ENCODE results near the gene MX2.

MX2 gene

DNA sequence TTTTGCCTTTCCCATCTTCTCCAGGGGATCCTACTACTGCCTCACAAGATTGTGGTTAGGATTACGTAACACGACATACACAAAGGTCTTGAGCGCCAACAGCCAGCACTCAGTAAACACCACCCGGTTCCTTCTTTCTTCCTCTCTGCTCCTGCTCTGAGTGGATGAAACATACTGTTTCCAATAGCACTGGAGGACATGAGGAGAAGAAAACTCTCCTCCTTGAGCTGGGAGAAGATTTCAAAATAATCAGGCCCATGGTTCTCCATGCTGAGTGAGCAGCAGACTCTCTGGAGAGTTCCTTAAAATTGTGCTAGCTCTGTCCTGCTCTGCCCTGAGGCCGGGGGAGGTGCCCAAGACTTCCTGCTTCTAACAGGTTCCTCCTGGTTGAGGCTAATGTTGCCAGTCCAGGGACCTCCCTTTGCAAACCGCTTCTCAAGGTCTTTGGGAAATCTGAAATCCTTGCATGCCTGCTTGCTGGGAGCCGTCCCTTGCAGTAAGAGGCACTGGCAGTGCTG lies 34.8 kb downstream of the MX2 start:
- no peak overlapping the region for H3K4me3 ChIP-seq (ENCODE audit: low read depth, low read length)
- 0 out of 2 replicates have a peak, but pooled peaks cover 8% of the 10 kb centered on the region for H3K4me1 ChIP-seq (ENCODE audit: control insufficient read depth, insufficient read depth, low read length)
- no peaks in the 10 kb centered on the region for H3K9me3 ChIP-seq (ENCODE audit: control insufficient read depth, insufficient read depth, low read length)
- no peaks in the 10 kb centered on the region for H3K27me3 ChIP-seq (ENCODE audit: control insufficient read depth, insufficient read depth, low read length)
- H3K9ac ChIP-seq (ENCODE audit: low read depth, low read length) = no peak overlapping the region
- no peaks in the 10 kb centered on the region for H3K36me3 ChIP-seq (ENCODE audit: control insufficient read depth, insufficient read depth, low read length)
- no peak overlapping the region for H3K27ac ChIP-seq (ENCODE audit: low read depth, low read length)

DNA sequence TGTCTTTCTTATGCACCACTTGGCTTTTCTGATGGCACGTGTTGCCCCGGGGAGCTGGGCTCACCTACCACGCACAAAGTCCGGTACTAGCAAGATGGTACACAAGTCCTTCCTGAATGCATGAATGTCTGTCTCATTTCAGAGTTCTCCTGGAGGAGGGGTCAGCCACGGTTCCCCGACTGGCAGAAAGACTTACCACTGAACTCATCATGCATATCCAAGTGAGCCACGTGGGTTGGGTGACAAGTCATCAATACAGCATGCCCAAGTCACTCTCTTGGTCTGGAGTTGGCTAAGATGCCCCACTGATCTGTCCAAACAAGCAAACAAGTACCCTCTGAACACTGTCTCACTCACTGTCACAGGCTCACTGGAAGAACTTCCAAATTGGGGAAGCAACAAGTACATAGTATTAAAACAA lies 35.7 kb downstream of the MX2 start:
- Histone ChIP-seq H3K27me3 (ENCODE audit: control insufficient read depth, insufficient read depth, low read length) (no peaks in the 10 kb centered on the region), H3K4me1 (ENCODE audit: control insufficient read depth, insufficient read depth, low read length) (0 out of 2 replicates have a peak, but pooled peaks cover 8% of the 10 kb centered on the region)

DNA sequence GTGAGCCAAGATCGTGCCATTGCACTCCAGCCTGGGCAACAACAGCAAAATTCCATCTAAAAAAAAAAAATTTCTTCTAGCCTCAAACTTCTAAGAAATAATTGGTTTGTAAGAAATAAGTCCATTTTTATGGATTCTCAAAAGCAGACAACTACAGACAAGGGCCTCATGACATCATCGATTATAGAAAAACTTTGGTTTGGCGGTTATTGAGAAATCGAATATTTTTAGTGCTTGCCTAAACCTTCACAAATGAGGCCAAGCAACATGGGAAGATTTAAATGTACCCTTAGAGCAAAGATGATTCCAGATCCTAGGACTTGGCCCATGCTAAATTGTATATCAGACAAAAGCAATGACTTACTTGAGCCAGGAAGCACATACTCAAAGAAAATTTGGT lies 36.4 kb downstream of the MX2 start:
- Histone ChIP-seq H3K4me3 (ENCODE audit: low read depth, low read length) (no peak overlapping the region), H3K36me3 (ENCODE audit: control insufficient read depth, insufficient read depth, low read length) (no peaks in the 10 kb centered on the region), H3K27me3 (ENCODE audit: control insufficient read depth, insufficient read depth, low read length) (no peaks in the 10 kb centered on the region), H3K27ac (ENCODE audit: low read depth, low read length) (no peak overlapping the region), H3K9me3 (ENCODE audit: control insufficient read depth, insufficient read depth, low read length) (no peaks in the 10 kb centered on the region), H3K4me1 (ENCODE audit: control insufficient read depth, insufficient read depth, low read length) (0 out of 2 replicates have a peak, but pooled peaks cover 8% of the 10 kb centered on the region), H3K9ac (ENCODE audit: low read depth, low read length) (no peak overlapping the region)

More for the DNA sequence above, 35.7 kb downstream of the MX2 start:
- Histone ChIP-seq H3K36me3 (ENCODE audit: control insufficient read depth, insufficient read depth, low read length) (no peaks in the 10 kb centered on the region), H3K9ac (ENCODE audit: low read depth, low read length) (no peak overlapping the region), H3K27ac (ENCODE audit: low read depth, low read length) (no peak overlapping the region), H3K4me3 (ENCODE audit: low read depth, low read length) (no peak overlapping the region), H3K9me3 (ENCODE audit: control insufficient read depth, insufficient read depth, low read length) (no peaks in the 10 kb centered on the region)

DNA sequence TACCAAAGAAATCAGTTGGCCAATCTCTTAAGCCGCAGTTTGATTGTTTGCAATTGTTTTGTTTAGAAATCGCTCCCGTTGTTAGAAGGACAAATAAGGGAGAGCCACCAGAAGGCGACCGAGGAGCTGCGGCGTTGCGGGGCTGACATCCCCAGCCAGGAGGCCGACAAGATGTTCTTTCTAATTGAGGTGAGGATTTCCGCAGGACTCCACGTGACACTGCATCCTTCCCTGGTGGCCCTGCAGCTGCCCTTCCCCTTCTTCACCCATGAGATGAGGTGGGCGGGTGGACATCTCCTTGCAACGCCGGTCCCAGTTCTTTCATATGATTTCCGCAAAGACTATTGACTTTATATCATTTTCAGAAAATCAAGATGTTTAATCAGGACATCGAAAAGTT lies 37.0 kb downstream of the MX2 start:
- no peak overlapping the region for H3K27ac ChIP-seq (ENCODE audit: low read depth, low read length)
- H3K36me3 ChIP-seq (ENCODE audit: control insufficient read depth, insufficient read depth, low read length) = no peaks in the 10 kb centered on the region
- H3K27me3 ChIP-seq (ENCODE audit: control insufficient read depth, insufficient read depth, low read length) = no peaks in the 10 kb centered on the region

DNA sequence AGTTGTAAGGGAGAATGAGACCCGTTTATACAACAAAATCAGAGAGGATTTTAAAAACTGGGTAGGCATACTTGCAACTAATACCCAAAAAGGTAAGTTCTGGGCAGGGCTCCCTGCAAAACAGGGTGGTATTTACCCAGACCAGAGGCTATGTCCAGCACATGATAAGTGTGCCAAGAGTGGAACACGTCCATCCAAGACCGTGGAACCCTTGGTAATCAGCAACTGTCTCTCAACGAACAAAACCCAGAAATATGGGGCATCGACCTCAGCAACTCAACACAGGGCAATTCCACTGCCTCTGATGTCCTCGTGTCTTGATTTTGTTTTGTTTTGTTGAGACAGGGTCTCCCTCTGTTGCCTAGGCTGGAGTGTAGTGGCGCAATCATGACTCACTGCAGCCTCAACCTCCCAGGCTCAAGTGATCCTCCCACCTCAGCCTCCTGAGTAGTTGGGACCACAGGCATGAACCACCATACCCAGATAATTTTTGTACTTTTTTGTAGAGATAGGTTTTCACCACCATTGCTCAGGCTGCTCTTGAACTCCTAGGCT lies 37.5 kb downstream of the MX2 start:
- no peaks in the 10 kb centered on the region for H3K9me3 ChIP-seq (ENCODE audit: control insufficient read depth, insufficient read depth, low read length)
- no peak overlapping the region for H3K4me3 ChIP-seq (ENCODE audit: low read depth, low read length)
- no peaks in the 10 kb centered on the region for H3K27me3 ChIP-seq (ENCODE audit: control insufficient read depth, insufficient read depth, low read length)
- H3K9ac ChIP-seq (ENCODE audit: low read depth, low read length) = no peak overlapping the region
- no peak overlapping the region for H3K27ac ChIP-seq (ENCODE audit: low read depth, low read length)
- H3K36me3 ChIP-seq (ENCODE audit: control insufficient read depth, insufficient read depth, low read length) = no peaks in the 10 kb centered on the region
- H3K4me1 ChIP-seq (ENCODE audit: control insufficient read depth, insufficient read depth, low read length) = 0 out of 2 replicates have a peak, but pooled peaks cover 8% of the 10 kb centered on the region

More for the DNA sequence above, 37.0 kb downstream of the MX2 start:
- Histone ChIP-seq H3K4me3 (ENCODE audit: low read depth, low read length) (no peak overlapping the region), H3K9ac (ENCODE audit: low read depth, low read length) (no peak overlapping the region), H3K4me1 (ENCODE audit: control insufficient read depth, insufficient read depth, low read length) (0 out of 2 replicates have a peak, but pooled peaks cover 8% of the 10 kb centered on the region), H3K9me3 (ENCODE audit: control insufficient read depth, insufficient read depth, low read length) (no peaks in the 10 kb centered on the region)

DNA sequence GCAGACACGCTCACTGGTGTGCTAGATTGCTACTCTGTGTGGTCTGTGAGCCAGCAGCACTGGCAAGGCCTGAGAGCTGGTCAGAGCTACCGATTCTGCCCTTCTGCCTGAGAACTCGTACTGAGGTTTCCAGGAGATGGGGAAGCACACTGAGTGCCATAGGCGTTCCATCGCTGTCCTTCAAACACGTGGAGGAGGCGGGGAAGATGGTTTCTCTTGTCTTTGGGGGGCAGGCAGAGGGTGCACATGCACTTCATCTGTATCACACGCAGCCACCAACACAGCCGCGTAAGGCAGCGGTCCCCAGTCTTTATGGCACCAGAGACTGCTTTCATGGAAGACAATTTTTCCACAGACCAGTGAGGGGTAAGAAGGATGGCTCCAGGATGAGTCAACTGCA lies 40.4 kb downstream of the MX2 start:
- no peaks in the 10 kb centered on the region for H3K36me3 ChIP-seq (ENCODE audit: control insufficient read depth, insufficient read depth, low read length)
- H3K27me3 ChIP-seq (ENCODE audit: control insufficient read depth, insufficient read depth, low read length) = no peaks in the 10 kb centered on the region
- H3K4me1 ChIP-seq (ENCODE audit: control insufficient read depth, insufficient read depth, low read length) = no peaks in the 10 kb centered on the region
- no peak overlapping the region for H3K9ac ChIP-seq (ENCODE audit: low read depth, low read length)
- H3K9me3 ChIP-seq (ENCODE audit: control insufficient read depth, insufficient read depth, low read length) = no peaks in the 10 kb centered on the region
- H3K4me3 ChIP-seq (ENCODE audit: low read depth, low read length) = no peak overlapping the region
- no peak overlapping the region for H3K27ac ChIP-seq (ENCODE audit: low read depth, low read length)

DNA sequence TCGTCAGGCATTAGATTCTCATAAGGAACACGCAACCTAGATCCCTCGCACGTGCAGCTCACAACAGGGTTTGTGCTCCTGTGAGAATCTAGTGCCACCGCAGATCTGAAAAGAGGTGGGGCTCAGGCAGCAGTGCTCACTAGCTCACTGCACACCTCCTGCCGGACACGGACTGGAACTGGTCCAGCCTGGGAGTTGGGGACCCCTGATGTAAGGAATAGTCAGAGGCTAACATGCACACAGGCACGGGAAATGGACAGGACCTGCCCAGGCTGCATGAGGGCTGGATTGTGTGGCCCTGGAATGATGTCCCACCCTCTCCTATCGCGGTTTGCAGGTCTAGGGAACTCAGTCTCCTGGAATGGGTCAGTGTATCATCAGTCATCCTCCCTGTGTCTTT lies 41.0 kb downstream of the MX2 start:
- Histone ChIP-seq H3K4me3 (ENCODE audit: low read depth, low read length) (no peak overlapping the region), H3K4me1 (ENCODE audit: control insufficient read depth, insufficient read depth, low read length) (no peaks in the 10 kb centered on the region), H3K9ac (ENCODE audit: low read depth, low read length) (no peak overlapping the region), H3K36me3 (ENCODE audit: control insufficient read depth, insufficient read depth, low read length) (no peaks in the 10 kb centered on the region), H3K27me3 (ENCODE audit: control insufficient read depth, insufficient read depth, low read length) (no peaks in the 10 kb centered on the region), H3K27ac (ENCODE audit: low read depth, low read length) (no peak overlapping the region), H3K9me3 (ENCODE audit: control insufficient read depth, insufficient read depth, low read length) (no peaks in the 10 kb centered on the region)

DNA sequence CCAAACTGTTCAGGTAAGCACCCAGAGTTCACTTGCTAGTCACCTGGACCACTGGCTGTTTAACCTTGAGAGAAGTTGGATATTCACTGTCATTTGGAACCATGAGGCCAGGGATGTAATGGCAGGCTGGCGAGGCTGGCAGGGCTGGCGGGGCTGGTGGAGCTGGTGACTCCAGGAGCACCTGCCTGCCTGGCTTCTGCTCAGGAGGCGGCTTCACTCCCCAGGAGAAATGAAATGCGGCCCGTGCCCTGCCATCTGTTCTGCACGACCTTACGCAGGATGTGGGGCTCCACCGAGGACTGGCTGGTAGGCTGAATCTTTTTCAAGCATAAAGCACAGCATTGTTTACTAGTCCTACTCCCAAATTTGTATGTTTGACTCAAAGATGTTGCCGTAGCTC lies 41.5 kb downstream of the MX2 start:
- no peak overlapping the region for H3K27ac ChIP-seq (ENCODE audit: low read depth, low read length)
- no peak overlapping the region for H3K9ac ChIP-seq (ENCODE audit: low read depth, low read length)
- no peaks in the 10 kb centered on the region for H3K9me3 ChIP-seq (ENCODE audit: control insufficient read depth, insufficient read depth, low read length)
- H3K27me3 ChIP-seq (ENCODE audit: control insufficient read depth, insufficient read depth, low read length) = no peaks in the 10 kb centered on the region
- no peaks in the 10 kb centered on the region for H3K4me1 ChIP-seq (ENCODE audit: control insufficient read depth, insufficient read depth, low read length)
- no peak overlapping the region for H3K4me3 ChIP-seq (ENCODE audit: low read depth, low read length)
- H3K36me3 ChIP-seq (ENCODE audit: control insufficient read depth, insufficient read depth, low read length) = no peaks in the 10 kb centered on the region

DNA sequence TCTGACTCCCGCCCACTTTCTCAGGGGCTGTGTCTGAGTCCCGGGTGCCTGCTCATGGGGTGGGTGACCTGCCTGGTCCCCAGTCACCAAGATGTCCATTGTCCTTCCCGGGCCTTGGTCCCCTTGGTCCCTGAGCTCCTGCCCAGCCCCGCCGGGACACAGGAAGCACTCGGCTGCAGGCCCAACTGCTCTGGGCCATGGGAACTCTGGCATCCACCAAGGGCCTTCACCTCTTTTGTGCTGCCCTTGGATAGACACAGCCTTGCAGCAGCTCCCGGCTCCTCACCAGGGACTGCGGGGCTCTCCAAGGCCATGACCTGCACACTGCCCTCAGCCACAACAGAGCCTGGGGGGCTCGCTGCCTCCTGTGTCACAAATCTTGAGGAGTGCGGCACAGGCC lies 42.1 kb downstream of the MX2 start:
- Histone ChIP-seq H3K36me3 (ENCODE audit: control insufficient read depth, insufficient read depth, low read length) (no peaks in the 10 kb centered on the region), H3K4me3 (ENCODE audit: low read depth, low read length) (no peak overlapping the region), H3K9me3 (ENCODE audit: control insufficient read depth, insufficient read depth, low read length) (no peaks in the 10 kb centered on the region), H3K27ac (ENCODE audit: low read depth, low read length) (no peak overlapping the region), H3K27me3 (ENCODE audit: control insufficient read depth, insufficient read depth, low read length) (no peaks in the 10 kb centered on the region), H3K4me1 (ENCODE audit: control insufficient read depth, insufficient read depth, low read length) (no peaks in the 10 kb centered on the region), H3K9ac (ENCODE audit: low read depth, low read length) (no peak overlapping the region)

DNA sequence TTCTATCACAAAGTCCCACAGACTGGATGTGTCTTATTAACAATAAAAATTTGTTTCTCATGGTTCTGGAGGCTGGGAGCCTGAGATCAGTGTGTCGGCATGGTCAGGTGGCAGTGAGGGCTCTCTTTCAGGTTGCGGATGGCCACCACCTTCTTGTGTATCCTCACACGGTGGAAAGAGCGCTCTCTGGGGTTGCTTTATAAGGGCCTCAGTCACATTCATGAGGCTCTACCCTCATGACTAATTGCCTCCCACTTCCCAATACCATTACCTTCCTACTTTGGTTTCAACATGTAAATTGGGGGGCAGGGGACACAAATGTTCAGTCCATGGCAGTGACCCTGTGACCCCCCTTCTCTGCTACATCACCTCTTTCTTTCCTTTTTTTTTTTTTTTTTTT lies 43.5 kb downstream of the MX2 start:
- no peaks in the 10 kb centered on the region for H3K36me3 ChIP-seq (ENCODE audit: control insufficient read depth, insufficient read depth, low read length)
- H3K27me3 ChIP-seq (ENCODE audit: control insufficient read depth, insufficient read depth, low read length) = no peaks in the 10 kb centered on the region

DNA sequence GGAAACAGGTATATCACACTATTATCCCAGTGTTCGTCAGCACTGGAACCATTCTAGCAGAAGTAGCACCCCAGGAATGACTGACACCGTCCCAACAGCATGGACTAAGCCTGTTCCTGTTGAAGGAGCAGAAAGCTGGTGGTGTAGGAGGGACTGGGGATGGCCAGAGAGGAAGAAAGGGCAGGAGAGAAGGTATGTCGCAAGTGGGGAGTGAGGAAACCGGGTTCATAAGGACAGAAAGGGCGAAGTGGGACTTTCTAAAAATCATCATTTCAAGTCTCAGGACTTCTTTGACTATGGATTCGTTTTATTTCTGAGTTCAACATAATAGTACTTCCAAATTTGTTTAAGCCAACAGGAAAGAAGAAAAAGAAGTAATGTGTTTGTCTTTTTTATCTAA lies 44.5 kb downstream of the MX2 start:
- Histone ChIP-seq H3K27me3 (ENCODE audit: control insufficient read depth, insufficient read depth, low read length) (no peaks in the 10 kb centered on the region), H3K4me1 (ENCODE audit: control insufficient read depth, insufficient read depth, low read length) (no peaks in the 10 kb centered on the region), H3K9ac (ENCODE audit: low read depth, low read length) (no peak overlapping the region), H3K4me3 (ENCODE audit: low read depth, low read length) (no peak overlapping the region), H3K27ac (ENCODE audit: low read depth, low read length) (no peak overlapping the region), H3K36me3 (ENCODE audit: control insufficient read depth, insufficient read depth, low read length) (no peaks in the 10 kb centered on the region), H3K9me3 (ENCODE audit: control insufficient read depth, insufficient read depth, low read length) (no peaks in the 10 kb centered on the region)

More for the DNA sequence above, 43.5 kb downstream of the MX2 start:
- Histone ChIP-seq H3K9me3 (ENCODE audit: control insufficient read depth, insufficient read depth, low read length) (no peaks in the 10 kb centered on the region), H3K9ac (ENCODE audit: low read depth, low read length) (no peak overlapping the region), H3K27ac (ENCODE audit: low read depth, low read length) (no peak overlapping the region), H3K4me1 (ENCODE audit: control insufficient read depth, insufficient read depth, low read length) (no peaks in the 10 kb centered on the region), H3K4me3 (ENCODE audit: low read depth, low read length) (no peak overlapping the region)
